ENCODE measurements around the gene IGFL2.
"Not testable (repeated sequence)": the region's sequence is repeated elsewhere in the genome, so short reads cannot be mapped to it uniquely, and the experiment has no call there.

DNA sequence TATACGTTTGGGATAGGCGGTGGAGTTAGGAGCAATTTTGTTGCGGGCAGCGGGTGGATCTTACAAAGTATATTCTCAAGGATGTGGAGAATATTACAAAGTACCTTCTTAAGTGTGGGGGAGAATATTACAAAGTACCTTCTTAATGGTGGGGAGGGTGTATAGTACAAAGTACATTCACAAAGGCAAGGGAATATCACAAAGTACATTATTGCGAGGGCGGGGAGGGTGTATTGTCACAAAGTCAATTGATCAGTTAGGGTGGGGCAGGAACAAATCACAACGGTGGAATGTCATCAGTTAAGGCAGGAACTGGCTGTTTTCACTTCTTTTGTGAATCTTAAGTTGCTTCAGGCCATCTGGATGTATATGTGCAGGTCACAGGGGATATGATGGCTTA is 45.7 kb upstream of the IGFL2 start:
- TF ChIP-seq, protein P1, sequence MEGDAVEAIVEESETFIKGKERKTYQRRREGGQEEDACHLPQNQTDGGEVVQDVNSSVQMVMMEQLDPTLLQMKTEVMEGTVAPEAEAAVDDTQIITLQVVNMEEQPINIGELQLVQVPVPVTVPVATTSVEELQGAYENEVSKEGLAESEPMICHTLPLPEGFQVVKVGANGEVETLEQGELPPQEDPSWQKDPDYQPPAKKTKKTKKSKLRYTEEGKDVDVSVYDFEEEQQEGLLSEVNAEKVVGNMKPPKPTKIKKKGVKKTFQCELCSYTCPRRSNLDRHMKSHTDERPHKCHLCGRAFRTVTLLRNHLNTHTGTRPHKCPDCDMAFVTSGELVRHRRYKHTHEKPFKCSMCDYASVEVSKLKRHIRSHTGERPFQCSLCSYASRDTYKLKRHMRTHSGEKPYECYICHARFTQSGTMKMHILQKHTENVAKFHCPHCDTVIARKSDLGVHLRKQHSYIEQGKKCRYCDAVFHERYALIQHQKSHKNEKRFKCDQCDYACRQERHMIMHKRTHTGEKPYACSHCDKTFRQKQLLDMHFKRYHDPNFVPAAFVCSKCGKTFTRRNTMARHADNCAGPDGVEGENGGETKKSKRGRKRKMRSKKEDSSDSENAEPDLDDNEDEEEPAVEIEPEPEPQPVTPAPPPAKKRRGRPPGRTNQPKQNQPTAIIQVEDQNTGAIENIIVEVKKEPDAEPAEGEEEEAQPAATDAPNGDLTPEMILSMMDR (IDR thresholded peaks at IDR 0.05) = not testable (repeated sequence)
- TF ChIP-seq POLR2A (IDR thresholded peaks at IDR 0.05) = not testable (repeated sequence)
